CD4-positive, CD25-positive, alpha-beta regulatory T cell (primary cell): ENCODE results near the gene KRT12. TPM values are rescaled to one million over a fixed set of nuclear protein-coding genes. Genes with fewer than 3 reads are reported as not detected.

Experiments
- ATAC-seq, 2 donors: fragments of 150-1000 bp; cut with Tn5 transposase; one replicate each; pipeline ENCODE4 v1.10.0; 2021; ENCODE audit warnings: low read depth in 2 of 2, moderate number of reproducible peaks in 2 of 2, moderate library complexity in 1 of 2
- DNase-seq, 3 donors: peaks; one replicate each; pipeline versions ENCODE4 v3.0.0 to v3.0.0-alpha.2; 2012 to 2022; ENCODE audit warnings: mixed read lengths in 1 of 3
- H3K27ac ChIP-seq: one replicate; pipeline ENCODE4 v1.7.0; 2013; ENCODE audit warnings: mild to moderate bottlenecking, low read length; ENCODE audit not compliant: insufficient read depth, poor library complexity, severe bottlenecking
- H3K27me3 ChIP-seq: one replicate; pipeline ENCODE4 v1.7.0; 2013; ENCODE audit warnings: low read length; ENCODE audit not compliant: control insufficient read depth, insufficient read depth
- H3K36me3 ChIP-seq: one replicate; pipeline ENCODE4 v1.7.0; 2013; ENCODE audit warnings: mild to moderate bottlenecking, low read length, moderate library complexity; ENCODE audit not compliant: control insufficient read depth, insufficient read depth
- H3K4me1 ChIP-seq: 2 replicates; pipeline ENCODE4 v1.7.0; 2013; ENCODE audit warnings: mild to moderate bottlenecking, low read length; ENCODE audit not compliant: insufficient read depth, control insufficient read depth, poor library complexity, severe bottlenecking
- H3K4me3 ChIP-seq: one replicate; pipeline ENCODE4 v1.7.0; 2013; ENCODE audit warnings: low read depth, mild to moderate bottlenecking, low read length, moderate library complexity
- H3K9me3 ChIP-seq, 2 experiments: 1 replicate in 1 of 2; 2 replicates in 1 of 2; pipeline ENCODE4 v1.7.0; 2013; ENCODE audit warnings: low read length in 2 of 2, mild to moderate bottlenecking in 1 of 2, moderate library complexity in 1 of 2; ENCODE audit not compliant: control insufficient read depth in 2 of 2
- H3K27ac Mint-ChIP-seq, 3 donors: one replicate each; pipeline ENCODE4 v1.8.0; 2020 to 2022; ENCODE audit warnings: mild to moderate bottlenecking in 3 of 3, mixed read lengths in 3 of 3, moderate library complexity in 2 of 3
- H3K27me3 Mint-ChIP-seq: one replicate; pipeline ENCODE4 v1.8.0; 2022; ENCODE audit warnings: mild to moderate bottlenecking, mixed read lengths
- H3K36me3 Mint-ChIP-seq: one replicate; pipeline ENCODE4 v1.8.0; 2020; ENCODE audit warnings: mixed read lengths
- H3K4me1 Mint-ChIP-seq, 4 donors: one replicate each; pipeline ENCODE4 v1.8.0; 2020 to 2022; ENCODE audit warnings: mixed read lengths in 4 of 4, mild to moderate bottlenecking in 1 of 4
- H3K4me3 Mint-ChIP-seq, 4 donors: one replicate each; pipeline ENCODE4 v1.8.0; 2020 to 2022; ENCODE audit warnings: mild to moderate bottlenecking in 4 of 4, mixed read lengths in 4 of 4, moderate library complexity in 3 of 4
- H3K9me3 Mint-ChIP-seq, 7 donors: one replicate each; pipeline ENCODE4 v1.8.0; 2020 to 2022; ENCODE audit warnings: mixed read lengths in 7 of 7, mild to moderate bottlenecking in 3 of 7, moderate library complexity in 2 of 7
- polyA plus RNA-seq, 4 donors: library from polyadenylated mRNA; unstranded; fragments of 300-500 nt; fragmentation: Illumina TruSeq; gene quantifications; one replicate each; pipeline ENCODE4 v1.2.3, GENCODE V29; 2021
- total RNA-seq: library from RNA; stranded (reverse); gene quantifications from one replicate; pipeline ENCODE4 v1.2.3, GENCODE V29; 2022

KRT12 gene
- total and polyA plus RNA-seq, 5 donors from 2014 or later = not detected

DNA sequence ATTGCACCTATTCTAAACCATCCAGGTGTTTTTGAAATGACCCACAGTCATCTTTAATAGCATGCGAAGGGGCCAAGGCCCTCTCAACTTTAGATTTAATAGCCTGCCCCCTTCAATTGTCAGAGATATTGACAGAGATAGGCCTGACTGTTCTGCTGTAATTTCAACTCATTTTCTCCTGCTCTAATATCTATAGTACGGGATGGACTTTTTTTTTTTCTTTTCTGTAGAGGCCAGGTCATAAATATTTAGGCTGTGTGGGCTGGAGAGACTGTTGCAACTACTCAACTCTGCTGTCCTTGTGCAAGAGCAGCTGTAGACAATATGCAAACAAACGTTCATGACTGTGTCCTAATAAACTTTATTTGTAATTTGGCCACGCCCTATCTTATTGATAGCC is 42.7 kb upstream of the KRT12 start:
- Mint-ChIP-seq H3K27me3 (peaks cover 46% of the 10 kb centered on the region), H3K27ac (peak overlapping the region in 1 of 3 donors; percentile 62), H3K4me3 (no peak overlapping the region), H3K4me1 (no peaks in the 10 kb centered on the region), H3K36me3 (no peaks in the 10 kb centered on the region), H3K9me3 (no peaks in the 10 kb centered on the region)
- Histone ChIP-seq H3K27me3 (peaks cover 19% of the 10 kb centered on the region), H3K4me1 (no peaks in the 10 kb centered on the region), H3K9me3 (no peaks in the 10 kb centered on the region), H3K36me3 (no peaks in the 10 kb centered on the region), H3K4me3 (no peak overlapping the region), H3K27ac (no peak overlapping the region)
- no peak for ATAC-seq
- DNase-seq = no peak

DNA sequence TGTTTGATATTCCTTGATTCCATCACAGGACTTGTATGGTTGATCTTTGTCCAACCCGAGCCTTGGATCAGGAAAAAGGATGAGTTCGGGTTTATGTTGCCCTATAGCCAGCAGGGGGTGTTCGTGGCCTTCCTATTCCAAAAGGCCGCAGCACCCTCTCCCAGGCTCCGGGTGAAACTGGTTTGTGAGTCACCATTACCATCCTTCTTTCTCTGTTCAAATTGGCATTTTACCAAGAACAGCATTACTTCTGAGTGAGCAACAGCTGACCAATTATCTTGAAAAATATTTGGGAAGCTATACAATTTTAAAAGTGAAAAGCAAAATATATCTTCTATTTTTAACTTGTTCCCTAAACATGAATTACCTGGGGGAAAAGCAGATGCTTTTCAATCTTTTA is 42.3 kb upstream of the KRT12 start:
- Histone ChIP-seq H3K4me3 (no peak overlapping the region), H3K27ac (no peak overlapping the region), H3K4me1 (no peaks in the 10 kb centered on the region), H3K9me3 (no peaks in the 10 kb centered on the region), H3K36me3 (no peaks in the 10 kb centered on the region), H3K27me3 (peaks cover 18% of the 10 kb centered on the region)
- Mint-ChIP-seq H3K4me3 (no peak overlapping the region), H3K4me1 (no peaks in the 10 kb centered on the region), H3K9me3 (no peaks in the 10 kb centered on the region), H3K27me3 (peaks cover 49% of the 10 kb centered on the region), H3K36me3 (no peaks in the 10 kb centered on the region), H3K27ac (no peak overlapping the region)
- ATAC-seq = peak; percentile 69 to 76
- peak; percentile 48 to 67 (median 63) for DNase-seq

DNA sequence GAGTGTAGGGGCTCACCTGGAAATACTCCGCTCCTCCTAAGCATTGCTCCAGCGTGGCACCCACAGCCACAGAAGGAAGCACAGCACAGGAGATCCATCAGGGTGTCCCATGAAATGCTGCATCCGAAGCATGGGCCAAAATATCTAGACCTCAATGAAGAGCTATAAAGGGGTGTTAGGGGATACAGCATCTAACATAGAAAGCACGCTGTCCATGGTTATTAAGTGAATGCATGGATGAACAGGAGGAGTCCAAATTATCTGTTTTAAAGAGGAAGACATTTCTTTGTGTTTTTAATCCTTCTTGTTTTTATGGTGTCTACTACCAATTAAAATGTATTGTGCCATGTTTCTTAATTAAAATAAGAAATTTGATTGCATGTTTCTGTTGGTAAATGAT is 39.6 kb upstream of the KRT12 start:
- ATAC-seq (no peak), DNase-seq (no peak)
- Histone ChIP-seq H3K27ac (no peak overlapping the region), H3K9me3 (no peaks in the 10 kb centered on the region), H3K4me1 (no peaks in the 10 kb centered on the region), H3K27me3 (peaks cover 17% of the 10 kb centered on the region), H3K4me3 (no peak overlapping the region), H3K36me3 (no peaks in the 10 kb centered on the region)
- H3K4me3 Mint-ChIP-seq = no peak overlapping the region
- H3K4me1 Mint-ChIP-seq = no peaks in the 10 kb centered on the region
- no peaks in the 10 kb centered on the region for H3K36me3 Mint-ChIP-seq
- no peaks in the 10 kb centered on the region for H3K9me3 Mint-ChIP-seq
- H3K27me3 Mint-ChIP-seq = peaks cover 48% of the 10 kb centered on the region
- H3K27ac Mint-ChIP-seq = no peak overlapping the region

DNA sequence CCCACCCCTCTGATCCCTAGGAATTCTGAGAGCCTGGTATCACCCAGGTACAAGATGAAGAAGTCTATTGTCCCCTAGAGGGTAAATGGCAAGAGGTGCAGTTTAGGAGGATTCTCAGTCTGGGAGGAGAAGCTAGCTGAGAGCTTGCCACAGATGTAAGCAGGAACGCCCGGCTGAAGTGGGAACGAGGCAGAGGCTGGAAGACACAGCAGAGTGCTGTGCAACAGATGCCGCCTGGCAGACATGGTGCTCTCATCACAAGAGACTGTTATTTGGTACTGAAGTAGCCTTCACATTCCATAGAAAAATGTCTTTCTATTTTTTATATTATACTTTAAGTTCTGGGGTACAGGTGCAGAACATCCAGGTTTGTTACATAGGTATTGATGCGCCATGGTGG is 38.3 kb upstream of the KRT12 start:
- H3K9me3 Mint-ChIP-seq = no peaks in the 10 kb centered on the region
- no peaks in the 10 kb centered on the region for H3K36me3 ChIP-seq
- DNase-seq = no peak
- H3K36me3 Mint-ChIP-seq = no peaks in the 10 kb centered on the region
- ATAC-seq = no peak
- H3K27me3 Mint-ChIP-seq = peaks cover 53% of the 10 kb centered on the region
- no peaks in the 10 kb centered on the region for H3K4me1 Mint-ChIP-seq
- H3K27ac Mint-ChIP-seq = no peak overlapping the region
- no peak overlapping the region for H3K4me3 Mint-ChIP-seq
- no peaks in the 10 kb centered on the region for H3K9me3 ChIP-seq
- no peaks in the 10 kb centered on the region for H3K4me1 ChIP-seq
- no peak overlapping the region for H3K27ac ChIP-seq
- H3K27me3 ChIP-seq = peaks cover 16% of the 10 kb centered on the region
- H3K4me3 ChIP-seq = no peak overlapping the region

DNA sequence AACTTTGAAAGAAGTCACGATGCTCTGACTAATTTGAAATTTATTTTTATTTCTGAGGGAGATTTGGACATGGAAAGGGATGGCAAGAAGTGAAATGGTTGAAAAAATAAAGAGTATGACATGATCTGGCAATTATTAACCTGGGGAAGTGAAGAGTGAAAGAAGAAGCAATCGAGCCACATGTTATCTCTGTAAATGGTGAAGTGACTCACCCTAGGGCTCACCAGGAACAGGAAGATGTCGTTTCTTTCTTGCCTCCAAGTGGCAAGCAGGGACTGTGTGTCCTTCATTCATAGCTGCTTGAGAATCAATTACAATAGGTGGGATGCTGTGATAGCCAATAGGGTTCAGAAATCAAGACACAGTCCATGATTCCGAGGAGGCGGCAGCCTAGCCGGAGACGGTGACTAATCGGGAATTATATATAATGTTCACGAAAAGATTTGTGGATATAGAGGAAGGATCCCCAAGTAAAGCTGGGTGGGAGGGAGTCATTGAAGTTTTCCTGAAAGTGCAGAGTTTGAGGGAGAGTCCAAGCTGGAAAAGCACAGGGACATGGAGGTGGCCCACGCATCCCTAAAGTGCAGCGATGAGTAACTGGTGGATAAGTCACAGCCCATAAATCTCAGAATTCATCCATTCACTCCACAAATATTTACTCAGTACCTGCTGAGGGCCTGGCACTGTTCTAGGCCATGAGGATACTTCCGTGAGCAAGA is 36.3 kb upstream of the KRT12 start:
- Histone ChIP-seq H3K27me3 (peaks cover 12% of the 10 kb centered on the region), H3K27ac (no peak overlapping the region), H3K4me1 (no peaks in the 10 kb centered on the region), H3K4me3 (no peak overlapping the region), H3K36me3 (no peaks in the 10 kb centered on the region), H3K9me3 (no peaks in the 10 kb centered on the region)
- DNase-seq = no peak
- H3K27ac Mint-ChIP-seq = no peak overlapping the region
- no peak overlapping the region for H3K4me3 Mint-ChIP-seq
- H3K27me3 Mint-ChIP-seq = peaks cover 41% of the 10 kb centered on the region
- no peaks in the 10 kb centered on the region for H3K9me3 Mint-ChIP-seq
- ATAC-seq = no peak
- H3K4me1 Mint-ChIP-seq = no peaks in the 10 kb centered on the region
- no peaks in the 10 kb centered on the region for H3K36me3 Mint-ChIP-seq

DNA sequence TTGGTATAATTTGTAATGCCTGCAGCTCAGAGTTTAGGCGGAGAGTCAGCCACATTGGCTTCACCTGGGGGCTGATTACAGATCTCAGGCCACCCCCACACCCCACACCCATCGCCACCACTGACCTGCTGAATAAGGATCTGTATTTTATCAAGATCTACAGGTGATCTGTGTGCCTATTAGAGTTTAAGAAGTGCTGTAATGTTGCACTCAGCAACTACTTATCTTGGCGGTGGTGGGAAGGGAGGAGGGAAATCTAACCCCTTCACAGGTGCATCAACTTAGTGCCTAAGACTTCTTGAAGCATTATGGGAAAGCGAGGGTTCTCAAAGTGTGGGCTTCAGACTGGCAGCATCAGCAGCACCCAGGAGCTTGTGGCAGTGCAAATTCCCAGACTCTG is 35.5 kb upstream of the KRT12 start:
- peaks cover 9% of the 10 kb centered on the region for H3K27me3 ChIP-seq
- Mint-ChIP-seq H3K36me3 (no peaks in the 10 kb centered on the region), H3K4me3 (no peak overlapping the region), H3K27me3 (peaks cover 35% of the 10 kb centered on the region), H3K4me1 (no peaks in the 10 kb centered on the region), H3K27ac (no peak overlapping the region), H3K9me3 (no peaks in the 10 kb centered on the region)
- H3K4me1 ChIP-seq = no peaks in the 10 kb centered on the region
- ATAC-seq (no peak), DNase-seq (no peak)
- no peaks in the 10 kb centered on the region for H3K9me3 ChIP-seq
- H3K36me3 ChIP-seq = no peaks in the 10 kb centered on the region
- no peak overlapping the region for H3K4me3 ChIP-seq
- H3K27ac ChIP-seq = no peak overlapping the region

DNA sequence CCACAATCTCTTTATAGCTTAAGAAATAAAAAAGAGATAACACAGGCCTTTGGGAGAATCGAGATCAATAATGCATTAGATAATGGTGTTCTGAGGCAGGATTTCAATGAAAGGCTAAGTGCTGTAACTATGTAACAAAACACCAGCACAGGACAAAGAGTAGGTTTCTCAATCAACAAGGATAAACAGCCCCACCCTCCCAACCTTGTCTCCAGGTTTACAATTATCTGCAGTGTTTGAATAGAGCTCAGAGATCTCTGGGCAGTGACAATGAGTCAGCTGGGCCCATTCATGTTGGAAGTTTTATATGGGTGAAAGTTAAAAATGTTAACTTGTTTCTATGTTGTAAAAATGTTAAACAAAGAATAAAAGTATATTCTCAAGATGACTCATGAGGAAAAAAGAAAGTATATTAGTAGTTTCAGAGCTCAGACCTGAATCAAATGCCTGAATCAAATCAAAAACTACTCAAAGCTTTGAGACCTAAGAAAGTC is 35.0 kb upstream of the KRT12 start:
- no peaks in the 10 kb centered on the region for H3K9me3 ChIP-seq
- no peak overlapping the region for H3K4me3 Mint-ChIP-seq
- H3K27me3 ChIP-seq = peaks cover 9% of the 10 kb centered on the region
- no peaks in the 10 kb centered on the region for H3K4me1 Mint-ChIP-seq
- H3K36me3 Mint-ChIP-seq = no peaks in the 10 kb centered on the region
- H3K27me3 Mint-ChIP-seq = peaks cover 33% of the 10 kb centered on the region
- ATAC-seq (no peak), DNase-seq (no peak)
- H3K36me3 ChIP-seq = no peaks in the 10 kb centered on the region
- H3K4me1 ChIP-seq = no peaks in the 10 kb centered on the region
- H3K27ac Mint-ChIP-seq = no peak overlapping the region
- no peak overlapping the region for H3K27ac ChIP-seq
- H3K4me3 ChIP-seq = no peak overlapping the region
- no peaks in the 10 kb centered on the region for H3K9me3 Mint-ChIP-seq

DNA sequence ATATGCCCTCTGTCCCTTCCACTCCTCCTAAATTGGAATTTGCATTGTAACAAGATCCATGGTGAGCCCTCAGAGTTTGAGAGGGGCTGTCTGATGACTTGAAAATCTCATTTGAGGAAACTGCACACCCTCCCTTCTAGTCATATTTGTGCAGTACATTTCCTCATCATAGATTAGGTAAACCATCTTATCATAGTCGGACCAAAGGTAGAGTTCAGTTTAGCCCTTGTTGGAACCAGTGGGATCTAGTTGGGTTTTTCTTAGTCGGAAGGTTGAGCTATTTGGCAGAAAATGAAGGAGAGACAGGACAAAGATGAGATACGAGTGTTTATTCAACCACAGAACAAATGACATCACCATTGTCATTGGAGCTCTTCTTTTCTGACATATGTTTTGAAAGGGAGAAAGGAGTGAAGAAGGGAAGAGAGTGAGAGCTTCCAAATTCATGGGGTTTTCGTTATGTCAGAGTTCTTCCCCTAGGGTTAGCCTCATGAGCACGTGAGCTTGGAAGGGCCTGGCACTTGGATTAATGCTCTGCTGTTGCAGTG is 33.9 kb upstream of the KRT12 start:
- no peaks in the 10 kb centered on the region for H3K36me3 Mint-ChIP-seq
- H3K4me1 ChIP-seq = no peaks in the 10 kb centered on the region
- no peaks in the 10 kb centered on the region for H3K36me3 ChIP-seq
- ATAC-seq (no peak), DNase-seq (no peak)
- H3K9me3 ChIP-seq = no peaks in the 10 kb centered on the region
- H3K27ac Mint-ChIP-seq = no peak overlapping the region
- no peaks in the 10 kb centered on the region for H3K9me3 Mint-ChIP-seq
- H3K4me3 Mint-ChIP-seq = no peak overlapping the region
- no peak overlapping the region for H3K27ac ChIP-seq
- H3K27me3 Mint-ChIP-seq = peaks cover 33% of the 10 kb centered on the region
- no peak overlapping the region for H3K4me3 ChIP-seq
- H3K27me3 ChIP-seq = peaks cover 11% of the 10 kb centered on the region
- no peaks in the 10 kb centered on the region for H3K4me1 Mint-ChIP-seq
